Stimulated activated CD4-positive, alpha-beta T cell treated with anti-CD3 and anti-CD28 coated beads, Interleukin-15, amount 100 ng/mL, for 24 hours (primary cell): ENCODE measurements around the gene HOXD9.

Source experiments
- DNase-seq: peaks from one replicate; pipeline ENCODE4 v3.0.0-alpha.2; 2020

The HOXD9 gene

GRCh38 chr2:176085861-176086771 lies 36.4 kb upstream of the HOXD9 start:
- DNase-seq = peak; percentile 23

GRCh38 chr2:176087330-176088047 lies 35.0 kb upstream of the HOXD9 start:
- no peak for DNase-seq

GRCh38 chr2:176088048-176088936 lies 34.2 kb upstream of the HOXD9 start:
- DNase-seq = peak; percentile 41

- no peak for DNase-seq
These were observed 33.3 kb upstream of the HOXD9 start for GRCh38 chr2:176088937-176089842.

GRCh38 chr2:176089843-176090395 lies 32.6 kb upstream of the HOXD9 start:
- DNase-seq = no peak

- no peak for DNase-seq
These were observed 31.7 kb upstream of the HOXD9 start for GRCh38 chr2:176090862-176091261.

GRCh38 chr2:176091329-176092258 lies 30.9 kb upstream of the HOXD9 start:
- DNase-seq = no peak

- DNase-seq = no peak
These were observed 30.0 kb upstream of the HOXD9 start, which contains the start of gene HOXD13 for GRCh38 chr2:176092270-176093144. Gene HOXD13, plus strand, starts transcription at chr2:176092721. Its CDS starts 170 bp downstream, at chr2:176092891.

GRCh38 chr2:176093145-176093897 lies 29.2 kb upstream of the HOXD9 start:
- no peak for DNase-seq

GRCh38 chr2:176093898-176094249 lies 28.6 kb upstream of the HOXD9 start:
- DNase-seq = no peak

- DNase-seq = no peak
These were observed 28.2 kb upstream of the HOXD9 start for GRCh38 chr2:176094349-176094748.

- DNase-seq = no peak
These were observed 27.1 kb upstream of the HOXD9 start for GRCh38 chr2:176095421-176095820.

- DNase-seq = no peak
These were observed 26.1 kb upstream of the HOXD9 start for GRCh38 chr2:176096243-176096985.

- peak; percentile 74 for DNase-seq
These were observed 25.3 kb upstream of the HOXD9 start for GRCh38 chr2:176096986-176097819.

GRCh38 chr2:176097820-176098365 lies 24.6 kb upstream of the HOXD9 start:
- no peak for DNase-seq

GRCh38 chr2:176098366-176099158 lies 24.0 kb upstream of the HOXD9 start:
- no peak for DNase-seq
